A549 (cell line): ENCODE results near the gene TULP3. TPM values are rescaled to one million over a fixed set of nuclear protein-coding genes. Genes with fewer than 3 reads are reported as not detected.

ENCODE experiments used
- ATAC-seq, 2 experiments: fragments of 200-7000 bp in 1 of 2; fragments of >200 bp in 1 of 2; cut with Nextera tagmentation in 1 of 2; cut with Tn5 transposase in 1 of 2; 3 replicates each; pipeline versions ENCODE4 v1.8.0 to v1.9.1; 2018 to 2020; ENCODE audit warnings: mild to moderate bottlenecking in 1 of 2, moderate library complexity in 1 of 2
- CTCF ChIA-PET: fragments of 300-600 bp; sonication (Branson Sonifier 250); formaldehyde crosslinking; extraction: SDS; loops from one replicate; lab custom pipeline; 2021; ENCODE audit warnings: antibody characterized with exemption, inconsistent platforms; lab: Yijun Ruan, JAX
- POLR2A ChIA-PET: fragments of 350-600 bp; formaldehyde crosslinking; extraction: SDS; loops from one replicate; lab custom pipeline; 2021; ENCODE audit warnings: antibody characterized with exemption, inconsistent platforms; lab: Yijun Ruan, JAX
- DNase-seq, 2 experiments: peaks; one replicate each; pipeline versions ENCODE4 v3.0.0 to v3.0.0-alpha.2; 2011 to 2016; ENCODE audit warnings: low read depth in 1 of 2, low spot score in 1 of 2
- FAIRE-seq: peaks from 2 replicates; lab custom pipeline; 2011; peaks lifted over from hg19 to GRCh38; lab: Jason Lieb, UNC
- H3K27ac ChIP-seq, 2 experiments: fragments of >200 bp; sonication (Bioruptor Twin); formaldehyde crosslinking; 3 replicates each; pipeline ENCODE4 v1.5.1; 2016 to 2017
- H3K4me1 ChIP-seq: fragments of >200 bp; sonication (Bioruptor Twin); formaldehyde crosslinking; 3 replicates; pipeline ENCODE4 v1.6.1; 2016
- H3K4me2 ChIP-seq: fragments of >200 bp; sonication (Bioruptor Twin); formaldehyde crosslinking; 3 replicates; pipeline ENCODE4 v1.6.1; 2016
- H3K4me3 ChIP-seq: fragments of >200 bp; sonication (Bioruptor Twin); formaldehyde crosslinking; 3 replicates; pipeline ENCODE4 v1.5.1; 2016
- H3K9me3 ChIP-seq: fragments of >200 bp; sonication (Bioruptor Twin); formaldehyde crosslinking; 3 replicates; pipeline ENCODE4 v1.6.1; 2016
- ATOH8 ChIP-seq: fragments of 250-450 bp; sonication (Bioruptor Pico); IDR thresholded peaks from 2 replicates; pipeline ENCODE4 v1.5.0; 2020; ENCODE audit warnings: low read depth, mild to moderate bottlenecking, moderate library complexity
- BCL3 ChIP-seq: fragments of >200 bp; sonication (Bioruptor Twin); formaldehyde crosslinking; IDR thresholded peaks from 3 replicates; pipeline ENCODE4 v1.6.1; 2016
- CBX8 ChIP-seq: fragments of 200-600 bp; sonication (generic); IDR thresholded peaks from 2 replicates; pipeline ENCODE4 v1.6.1; 2016
- CEBPB ChIP-seq, 2 experiments: fragments of >200 bp in 1 of 2; sonication (Bioruptor Twin) in 1 of 2; formaldehyde crosslinking in 1 of 2; IDR thresholded peaks; 2 replicates each; pipeline ENCODE4 v1.6.1; 2012 to 2016
- CHD2 ChIP-seq: fragments of 150-350 bp; IDR thresholded peaks from 2 replicates; pipeline ENCODE4 v1.6.1; 2014; ENCODE audit warnings: low read length; ENCODE audit not compliant: partially characterized antibody
- CHD4 ChIP-seq: fragments of 200-600 bp; sonication (generic); IDR thresholded peaks from 2 replicates; pipeline ENCODE4 v1.6.1; 2016; ENCODE audit warnings: antibody characterized with exemption, mild to moderate bottlenecking, borderline replicate concordance
- EHF ChIP-seq: fragments of 250-450 bp; sonication (Bioruptor Pico); IDR thresholded peaks from 2 replicates; pipeline ENCODE4 v1.5.0; 2020; ENCODE audit warnings: mild to moderate bottlenecking
- ESRRA ChIP-seq: fragments of 150-350 bp; IDR thresholded peaks from 2 replicates; pipeline ENCODE4 v1.6.1; 2014; ENCODE audit warnings: mild to moderate bottlenecking, low read length, borderline replicate concordance
- FOXS1 ChIP-seq: fragments of 250-450 bp; sonication (Bioruptor Pico); IDR thresholded peaks from 2 replicates; pipeline ENCODE4 v1.5.0; 2020; ENCODE audit warnings: mild to moderate bottlenecking, moderate library complexity
- HDAC2 ChIP-seq: fragments of 200-600 bp; sonication (generic); IDR thresholded peaks from 2 replicates; pipeline ENCODE4 v1.6.1; 2016
- HEYL ChIP-seq: fragments of 250-450 bp; sonication (Bioruptor Pico); IDR thresholded peaks from 2 replicates; pipeline ENCODE4 v1.8.0; 2021; ENCODE audit warnings: mild to moderate bottlenecking, moderate library complexity
- HOXA7 ChIP-seq: fragments of 250-450 bp; sonication (Bioruptor Pico); IDR thresholded peaks from 2 replicates; pipeline ENCODE4 v1.5.0; 2020; ENCODE audit warnings: mild to moderate bottlenecking, moderate library complexity
- HOXB13 ChIP-seq: fragments of 250-450 bp; sonication (Bioruptor Pico); IDR thresholded peaks from 2 replicates; pipeline ENCODE4 v1.5.0; 2020; ENCODE audit warnings: low read depth, mild to moderate bottlenecking, moderate library complexity
- JUNB ChIP-seq: fragments of >200 bp; sonication (Bioruptor Twin); formaldehyde crosslinking; IDR thresholded peaks from 2 replicates; pipeline ENCODE4 v1.6.1; 2016
- KDM1A ChIP-seq: fragments of 200-600 bp; sonication (generic); IDR thresholded peaks from 2 replicates; pipeline ENCODE4 v1.6.1; 2016; ENCODE audit warnings: low read depth, mild to moderate bottlenecking
- KDM5A ChIP-seq: fragments of 200-600 bp; sonication (generic); IDR thresholded peaks from 2 replicates; pipeline ENCODE4 v1.6.1; 2016; ENCODE audit warnings: antibody characterized with exemption, mild to moderate bottlenecking
- MAX ChIP-seq: IDR thresholded peaks from 2 replicates; pipeline ENCODE4 v1.6.1; 2012
- MYC ChIP-seq: IDR thresholded peaks from 2 replicates; pipeline ENCODE4 v1.6.1; 2012; ENCODE audit warnings: mild to moderate bottlenecking, inconsistent platforms, low read length, improper control_type of control experiment, borderline replicate concordance
- PBX3 ChIP-seq: IDR thresholded peaks from 2 replicates; pipeline ENCODE4 v1.6.1; 2012
- RAD21 ChIP-seq, 2 experiments: fragments of >200 bp in 1 of 2; sonication (Bioruptor Twin) in 1 of 2; formaldehyde crosslinking in 1 of 2; IDR thresholded peaks in 1 of 2; conservative IDR thresholded peaks in 1 of 2; 2 replicates in 1 of 2; 3 replicates in 1 of 2; pipeline ENCODE4 v1.6.1; 2012 to 2018; ENCODE audit warnings: inconsistent platforms in 1 of 2
- RFX5 ChIP-seq: fragments of 450-650 bp; IDR thresholded peaks from 2 replicates; pipeline ENCODE4 v1.7.1; 2014; ENCODE audit warnings: antibody characterized with exemption, mild to moderate bottlenecking, moderate library complexity
- RNF2 ChIP-seq: fragments of 200-600 bp; sonication (generic); IDR thresholded peaks from 2 replicates; pipeline ENCODE4 v1.6.1; 2016; ENCODE audit warnings: low read depth, mild to moderate bottlenecking, antibody characterized with exemption, moderate library complexity, borderline replicate concordance
- SMC3 ChIP-seq: fragments of >200 bp; sonication (Bioruptor Twin); formaldehyde crosslinking; IDR thresholded peaks from 3 replicates; pipeline ENCODE4 v1.6.1; 2018; ENCODE audit warnings: inconsistent platforms
- SREBF2 ChIP-seq: fragments of 450-650 bp; IDR thresholded peaks from 2 replicates; pipeline ENCODE4 v1.6.1; 2014; ENCODE audit warnings: mild to moderate bottlenecking, moderate library complexity
- TFCP2L1 ChIP-seq: fragments of 250-450 bp; sonication (Bioruptor Pico); IDR thresholded peaks from 2 replicates; pipeline ENCODE4 v1.5.0; 2021; ENCODE audit warnings: mild to moderate bottlenecking
- TP53 ChIP-seq: fragments of 250-450 bp; sonication (Bioruptor Pico); IDR thresholded peaks from 2 replicates; pipeline ENCODE4 v1.5.0; 2021; ENCODE audit warnings: mild to moderate bottlenecking, moderate library complexity
- USF2 ChIP-seq: fragments of 450-650 bp; IDR thresholded peaks from 2 replicates; pipeline ENCODE4 v1.6.1; 2014; ENCODE audit warnings: antibody characterized with exemption
- ZC3H11A ChIP-seq: fragments of 450-650 bp; IDR thresholded peaks from 2 replicates; pipeline ENCODE4 v1.6.1; 2014; ENCODE audit warnings: antibody characterized with exemption, mild to moderate bottlenecking
- ZSCAN20 ChIP-seq: fragments of 250-450 bp; sonication (Bioruptor Pico); IDR thresholded peaks from 2 replicates; pipeline ENCODE4 v1.8.0; 2022; ENCODE audit warnings: mild to moderate bottlenecking, moderate library complexity
- WGBS: methylation state at CpG from one replicate; pipeline ENCODE4 v1.1.6; 2017; ENCODE audit errors: missing lambda C conversion rate; 5-methylcytosine and 5-hydroxymethylcytosine counted together
- polyA plus RNA-seq, 4 experiments: library from polyadenylated mRNA; depleted of rRNA in 3 of 4; stranded (reverse); fragments of >200 nt; fragmentation: RNase III in 1 of 4; extraction: RNeasy Plus Mini Kit Qiagen cat#74134 plus additional on column Dnase treatment in 1 of 4; gene quantifications; 2 replicates in 3 of 4; 3 replicates in 1 of 4; pipeline ENCODE4 v1.2.3, GENCODE V29; 2011 to 2017

TULP3 gene
- polyA plus RNA-seq, 2 of the 4 experiments (the other 2 are of a cell fraction), result 19.6 to 32.9 TPM

GRCh38 chr12:2900642-2901041 is 10.0 kb downstream of the TULP3 start:
- 90% methylated on average over 8 of the region's 8 CpGs for WGBS
- H3K4me3 ChIP-seq, result no peak overlapping the region
- H3K9me3 ChIP-seq, result no peaks in the 10 kb centered on the region
- no peak overlapping the region for H3K4me2 ChIP-seq
- ATAC-seq (no peak), FAIRE-seq (no peak), DNase-seq (no peak)
- no peak overlapping the region for H3K27ac ChIP-seq
- POLR2A ChIA-PET, result no interaction called here
- H3K4me1 ChIP-seq, result no peaks in the 10 kb centered on the region; the same call in 2 of the 3 replicates
- TF ChIP-seq HOXB13 (CRISPR knock-in tag) (no peak), ATOH8 (CRISPR knock-in tag) (no peak), CEBPB (IDR thresholded peaks at IDR 0.05) (no peak), CHD4 (no peak), PBX3 (no peak), CBX8 (no peak), RFX5 (no peak), SREBF2 (no peak), RAD21 (conservative IDR thresholded peaks at IDR 0.05 in 1 of 2, IDR thresholded peaks at IDR 0.05 in 1 of 2) (no peak), CHD2 (no peak), EHF (CRISPR knock-in tag) (no peak), RNF2 (no peak), HOXA7 (CRISPR knock-in tag) (no peak), JUNB (no peak), SMC3 (no peak)
- CTCF ChIA-PET, result interaction anchor here (0.6 to 1.4 kb wide), 9 partner anchors 11 to 1526 kb away, joined by 3 to 4 read pairs (median 3); no protein-coding TSS in a partner anchor

- H3K27ac ChIP-seq, result no peak overlapping the region
- H3K4me1 ChIP-seq, result no peaks in the 10 kb centered on the region
- no peak overlapping the region for H3K4me2 ChIP-seq
- ChIA-PET POLR2A (no interaction called here), CTCF (no interaction called here)
- FAIRE-seq, result no peak
- DNase-seq, result no peak
- no peak overlapping the region for H3K4me3 ChIP-seq
- ATAC-seq, result no peak
- TF ChIP-seq FOXS1 (CRISPR knock-in tag) (no peak), USF2 (no peak), BCL3 (no peak), ATOH8 (CRISPR knock-in tag) (no peak), ZSCAN20 (no peak), MAX (no peak), ZC3H11A (no peak), PBX3 (no peak), CEBPB (IDR thresholded peaks at IDR 0.05) (no peak), HEYL (CRISPR knock-in tag) (no peak), TP53 (CRISPR knock-in tag) (no peak), HDAC2 (no peak), KDM1A (no peak), TFCP2L1 (no peak), ESRRA (no peak), MYC (no peak), KDM5A (no peak)
- 75% methylated on average over 4 of the region's 4 CpGs for WGBS
- H3K9me3 ChIP-seq, result no peaks in the 10 kb centered on the region
Measured at GRCh38 chr12:2902272-2902880, 11.7 kb downstream of the TULP3 start.
